Fibroblast of lung (primary cell): ENCODE measurements around the gene FAM78B.

ENCODE experiments used
- CTCF ChIP-seq, 2 donors: IDR thresholded peaks in 1 of 2; conservative IDR thresholded peaks in 1 of 2; 1 replicate in 1 of 2; 2 replicates in 1 of 2; pipeline ENCODE4 v1.5.1; 2011 to 2012; ENCODE audit warnings: low read length in 2 of 2, control low read depth in 1 of 2, inconsistent platforms in 1 of 2, low read depth in 1 of 2, mild to moderate bottlenecking in 1 of 2
- EZH2 ChIP-seq: IDR thresholded peaks from 2 replicates; pipeline ENCODE4 v1.5.1; 2012; ENCODE audit warnings: low read length, control low read depth, mild to moderate bottlenecking; ENCODE audit errors: missing control alignments

DNA sequence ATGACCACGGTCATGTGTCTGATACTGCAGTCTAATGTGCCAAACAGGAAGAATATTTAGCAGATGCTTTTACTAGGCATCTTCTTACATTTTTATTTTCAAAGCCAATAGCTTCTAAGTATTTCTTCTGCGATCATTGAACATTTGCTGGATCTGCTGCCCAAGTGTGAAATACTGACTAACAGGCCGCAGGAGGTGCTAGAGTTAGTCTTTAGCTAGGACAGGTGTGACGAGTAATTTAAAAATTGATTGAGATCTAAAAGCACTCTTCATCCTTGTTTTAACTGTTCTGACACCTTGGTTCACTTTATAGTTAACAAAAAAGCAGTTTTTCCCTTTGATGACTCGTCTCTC, 748 bp upstream of the FAM78B start:
- TF ChIP-seq CTCF (conservative IDR thresholded peaks at IDR 0.05 in 1 of 2, IDR thresholded peaks at IDR 0.05 in 1 of 2; ENCODE audit: low read depth in 1 of 2, low read length in 2 of 2) (no peak), EZH2 (no peak)
